Activated T-cell treated with anti-CD3 and anti-CD28 coated beads, Interleukin-2, amount 50 U/mL, for 72 hours (primary cell): ENCODE results near the gene RTL10. TPM values are rescaled to one million over a fixed set of nuclear protein-coding genes. Genes with fewer than 3 reads are reported as not detected.
"Not testable (repeated sequence)": the region's sequence is repeated elsewhere in the genome, so short reads cannot be mapped to it uniquely, and the experiment has no call there.

Experiments used
- ATAC-seq, 2 donors: fragments of 150-1000 bp; cut with Tn5 transposase; replicated peaks in 1 of 2; 2 replicates each; pipeline ENCODE4 v1.10.0; 2021; ENCODE audit warnings: moderate library complexity in 2 of 2, mild to moderate bottlenecking in 1 of 2
- DNase-seq, 2 donors: peaks; one replicate each; pipeline ENCODE4 v3.0.0; 2021 to 2022; ENCODE audit warnings: mixed read lengths in 1 of 2
- H3K27ac Mint-ChIP-seq: one replicate; pipeline ENCODE4 v1.8.0; 2022; ENCODE audit warnings: mild to moderate bottlenecking, moderate library complexity, mixed read lengths
- H3K27me3 Mint-ChIP-seq: one replicate; pipeline ENCODE4 v1.8.0; 2022; ENCODE audit warnings: low read depth, mixed read lengths
- H3K36me3 Mint-ChIP-seq, 2 donors: one replicate each; pipeline ENCODE4 v1.8.0; 2022; ENCODE audit warnings: mixed read lengths in 2 of 2, mild to moderate bottlenecking in 1 of 2; ENCODE audit not compliant: insufficient read depth in 2 of 2
- H3K4me1 Mint-ChIP-seq: one replicate; pipeline ENCODE4 v1.8.0; 2022; ENCODE audit warnings: low read depth, mixed read lengths
- H3K4me3 Mint-ChIP-seq, 2 donors: one replicate each; pipeline ENCODE4 v1.8.0; 2022; ENCODE audit warnings: mild to moderate bottlenecking in 2 of 2, mixed read lengths in 2 of 2, moderate library complexity in 2 of 2
- H3K9me3 Mint-ChIP-seq, 2 donors: one replicate each; pipeline ENCODE4 v1.8.0; 2022; ENCODE audit warnings: mixed read lengths in 2 of 2
- total RNA-seq, 2 donors: library from RNA; stranded (reverse); gene quantifications; one replicate each; pipeline ENCODE4 v1.2.3, GENCODE V29; 2022

RTL10 gene
- total RNA-seq, 2 donors from 2014 or later: 15.0 to 16.3 TPM

GRCh38 chr22:19832476-19833108, 22.1 kb downstream of the RTL10 start:
- Mint-ChIP-seq H3K27ac (no peak overlapping the region), H3K27me3 (no peaks in the 10 kb centered on the region), H3K9me3 (no peaks in the 10 kb centered on the region), H3K4me1 (peaks cover 9% of the 10 kb centered on the region), H3K36me3 (no peaks in the 10 kb centered on the region), H3K4me3 (no peak overlapping the region)
- ATAC-seq (no peak), DNase-seq (no peak)

DNA sequence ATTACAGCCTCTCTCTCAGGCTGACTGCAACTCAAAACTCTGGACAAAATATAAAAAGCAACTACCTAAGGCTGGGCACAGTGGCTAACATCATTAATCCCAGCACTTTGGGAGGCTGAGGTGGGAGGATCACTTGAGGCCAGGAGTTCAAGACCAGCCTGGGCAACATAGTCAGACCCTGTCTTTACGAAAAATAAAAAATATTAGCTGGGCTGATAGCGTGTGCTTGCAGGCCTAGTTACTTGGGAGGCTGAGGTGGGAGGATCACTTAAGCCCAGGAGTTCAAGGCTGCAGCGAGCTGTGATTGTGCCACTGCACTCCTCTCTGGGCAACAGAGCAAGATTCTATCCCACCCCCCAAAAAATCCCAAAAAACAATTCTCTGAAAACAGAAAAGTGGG, 22.7 kb downstream of the RTL10 start:
- not testable (repeated sequence) for DNase-seq, H3K36me3 Mint-ChIP-seq, H3K4me3 Mint-ChIP-seq, H3K4me1 Mint-ChIP-seq, ATAC-seq, H3K9me3 Mint-ChIP-seq, H3K27ac Mint-ChIP-seq, H3K27me3 Mint-ChIP-seq

DNA sequence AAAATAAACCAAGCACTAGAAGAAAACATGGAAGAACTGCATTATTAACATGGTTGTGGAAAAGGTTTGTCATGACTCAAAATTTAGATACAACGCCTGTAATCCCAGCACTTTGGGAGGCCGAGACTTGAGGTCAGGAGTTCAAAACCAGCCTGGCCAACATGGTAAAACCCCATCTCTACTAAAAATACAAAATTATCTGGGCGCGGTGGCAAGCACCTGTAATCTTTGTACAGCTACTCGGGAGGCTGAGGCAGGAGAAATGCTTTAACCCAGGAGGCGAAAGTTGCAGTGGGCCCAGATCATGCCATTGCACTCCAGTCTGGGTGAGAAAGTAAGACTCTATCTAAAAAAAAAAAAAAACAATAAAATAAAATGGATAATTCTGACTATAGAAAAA, 23.7 kb downstream of the RTL10 start:
- no peaks in the 10 kb centered on the region for H3K36me3 Mint-ChIP-seq
- no peak overlapping the region for H3K27ac Mint-ChIP-seq
- DNase-seq (no peak), ATAC-seq (no peak)
- no peak overlapping the region for H3K4me3 Mint-ChIP-seq
- no peaks in the 10 kb centered on the region for H3K9me3 Mint-ChIP-seq
- H3K4me1 Mint-ChIP-seq: peaks cover 9% of the 10 kb centered on the region
- H3K27me3 Mint-ChIP-seq: no peaks in the 10 kb centered on the region

- DNase-seq (no peak), ATAC-seq (no peak)
- Mint-ChIP-seq H3K27me3 (no peaks in the 10 kb centered on the region), H3K36me3 (no peaks in the 10 kb centered on the region), H3K4me3 (no peak overlapping the region), H3K9me3 (no peaks in the 10 kb centered on the region), H3K27ac (no peak overlapping the region), H3K4me1 (no peaks in the 10 kb centered on the region)
Measured at GRCh38 chr22:19828035-19828401, 26.7 kb downstream of the RTL10 start.

GRCh38 chr22:19827341-19828034, 27.2 kb downstream of the RTL10 start:
- Mint-ChIP-seq H3K4me3 (no peak overlapping the region), H3K27me3 (no peaks in the 10 kb centered on the region), H3K4me1 (no peaks in the 10 kb centered on the region), H3K27ac (no peak overlapping the region), H3K36me3 (no peaks in the 10 kb centered on the region), H3K9me3 (no peaks in the 10 kb centered on the region)
- DNase-seq (no peak), ATAC-seq (no peak)

- ATAC-seq (no peak), DNase-seq (no peak)
- H3K27me3 Mint-ChIP-seq: no peaks in the 10 kb centered on the region
- H3K36me3 Mint-ChIP-seq: no peaks in the 10 kb centered on the region
- no peak overlapping the region for H3K4me3 Mint-ChIP-seq
- H3K4me1 Mint-ChIP-seq: no peaks in the 10 kb centered on the region
- H3K9me3 Mint-ChIP-seq: no peaks in the 10 kb centered on the region
- no peak overlapping the region for H3K27ac Mint-ChIP-seq
Measured at GRCh38 chr22:19826619-19826950, 28.1 kb downstream of the RTL10 start.

DNA sequence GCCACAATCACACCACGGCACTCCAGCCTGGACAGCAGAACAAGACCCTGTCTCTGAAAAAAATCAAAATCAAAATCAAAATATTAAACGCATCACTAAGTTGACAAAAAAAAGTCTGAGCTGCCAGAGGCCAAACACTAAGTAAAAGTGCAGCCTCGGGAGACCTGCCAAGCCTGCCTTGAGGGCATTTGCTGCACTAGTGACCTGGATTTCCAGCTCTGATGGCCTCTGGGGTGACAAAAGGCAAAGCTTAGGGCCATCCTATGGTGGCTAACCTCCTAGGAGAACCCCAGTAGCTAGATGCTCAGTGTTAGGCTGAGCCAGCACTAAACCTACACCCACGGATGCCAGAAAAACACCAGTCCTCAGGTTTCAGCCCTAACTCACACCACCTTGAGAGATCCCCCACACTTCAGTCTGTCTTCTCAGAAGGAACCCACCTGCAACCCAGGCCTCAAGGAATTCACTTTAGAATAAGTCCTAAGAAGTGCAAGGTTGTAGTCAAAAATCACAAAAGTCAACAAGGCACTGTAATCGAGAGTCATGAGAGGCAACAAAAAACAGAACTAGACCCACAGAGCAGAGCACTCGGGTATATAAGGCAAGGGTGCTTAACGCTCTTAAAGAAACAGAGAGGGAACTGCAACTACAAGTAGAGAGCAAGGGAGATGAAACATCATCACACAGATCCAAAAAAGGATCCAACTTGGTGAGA, 28.6 kb downstream of the RTL10 start:
- Mint-ChIP-seq H3K36me3 (no peaks in the 10 kb centered on the region), H3K4me3 (no peak overlapping the region), H3K4me1 (no peaks in the 10 kb centered on the region), H3K27me3 (no peaks in the 10 kb centered on the region), H3K27ac (no peak overlapping the region), H3K9me3 (no peaks in the 10 kb centered on the region)
- DNase-seq (no peak), ATAC-seq (no peak)

GRCh38 chr22:19824926-19825339, 29.7 kb downstream of the RTL10 start:
- no peak overlapping the region for H3K4me3 Mint-ChIP-seq
- no peak for DNase-seq
- no peak for ATAC-seq
- H3K27me3 Mint-ChIP-seq: no peaks in the 10 kb centered on the region
- H3K27ac Mint-ChIP-seq: no peak overlapping the region
- H3K4me1 Mint-ChIP-seq: no peaks in the 10 kb centered on the region
- no peaks in the 10 kb centered on the region for H3K9me3 Mint-ChIP-seq
- H3K36me3 Mint-ChIP-seq: no peaks in the 10 kb centered on the region

GRCh38 chr22:19824212-19824925, 30.3 kb downstream of the RTL10 start:
- no peak for DNase-seq
- no peak for ATAC-seq
- Mint-ChIP-seq H3K27ac (no peak overlapping the region), H3K36me3 (no peaks in the 10 kb centered on the region), H3K4me3 (no peak overlapping the region), H3K4me1 (no peaks in the 10 kb centered on the region), H3K9me3 (no peaks in the 10 kb centered on the region), H3K27me3 (no peaks in the 10 kb centered on the region)

- no peak overlapping the region for H3K4me3 Mint-ChIP-seq
- no peak for DNase-seq
- ATAC-seq: no peak
- no peak overlapping the region for H3K27ac Mint-ChIP-seq
- no peaks in the 10 kb centered on the region for H3K4me1 Mint-ChIP-seq
- no peaks in the 10 kb centered on the region for H3K36me3 Mint-ChIP-seq
- no peaks in the 10 kb centered on the region for H3K9me3 Mint-ChIP-seq
- no peaks in the 10 kb centered on the region for H3K27me3 Mint-ChIP-seq
Measured at GRCh38 chr22:19823902-19824211, 30.8 kb downstream of the RTL10 start.

- Mint-ChIP-seq H3K27me3 (no peaks in the 10 kb centered on the region), H3K27ac (no peak overlapping the region), H3K4me1 (no peaks in the 10 kb centered on the region), H3K36me3 (no peaks in the 10 kb centered on the region), H3K4me3 (no peak overlapping the region), H3K9me3 (no peaks in the 10 kb centered on the region)
- DNase-seq (no peak), ATAC-seq (no peak)
Measured at GRCh38 chr22:19823191-19823901, 31.3 kb downstream of the RTL10 start.

DNA sequence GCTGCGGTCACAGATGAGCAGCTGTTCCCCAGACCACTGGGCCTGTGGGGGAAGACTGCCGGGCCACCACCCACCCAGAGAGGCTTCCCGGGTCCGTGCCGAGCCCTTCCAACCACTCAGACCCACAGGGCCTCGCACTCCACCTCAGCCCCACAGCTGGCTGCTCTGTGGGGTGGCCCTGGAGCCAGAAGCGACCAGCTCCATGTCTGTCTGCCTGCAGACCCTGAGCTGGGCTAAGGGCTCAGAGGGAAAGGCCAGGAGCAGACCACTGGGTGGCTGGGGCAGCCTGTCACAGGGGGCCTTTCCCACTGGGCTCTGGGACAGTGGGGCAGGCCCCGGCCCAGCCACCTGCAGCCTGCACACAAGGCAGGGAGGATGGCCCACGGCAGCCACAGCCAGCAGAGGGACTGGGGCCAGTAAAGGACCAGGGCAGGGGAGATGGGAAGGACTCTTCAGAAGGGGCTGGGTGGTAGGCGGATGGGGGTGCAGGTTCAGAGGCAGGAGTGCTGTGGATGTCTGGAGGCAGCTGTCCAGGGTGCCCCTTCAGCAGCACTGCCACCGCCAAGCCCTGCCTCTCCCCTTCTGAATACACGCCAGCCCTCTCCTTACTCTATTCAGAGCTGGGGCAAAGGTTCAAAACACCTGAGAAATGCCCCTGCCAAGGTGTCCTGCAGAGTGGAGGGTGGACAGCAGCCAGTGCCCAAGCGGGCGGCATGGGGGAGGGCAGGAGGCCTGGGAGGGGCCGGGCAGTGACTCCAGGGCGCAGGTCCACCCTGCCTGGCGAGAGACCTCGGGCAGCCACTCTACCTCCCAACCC, 32.2 kb downstream of the RTL10 start:
- Mint-ChIP-seq H3K27ac (no peak overlapping the region), H3K27me3 (no peaks in the 10 kb centered on the region), H3K9me3 (no peaks in the 10 kb centered on the region), H3K36me3 (no peaks in the 10 kb centered on the region), H3K4me1 (no peaks in the 10 kb centered on the region), H3K4me3 (no peak overlapping the region)
- DNase-seq (no peak), ATAC-seq (no peak)
